Non-pigmented ciliary epithelial cell (primary cell): Measurements from ENCODE around the gene ATP13A1.

Experiments
- DNase-seq: peaks from one replicate; pipeline ENCODE4 v3.0.0-alpha.2; 2010; ENCODE audit warnings: low read depth

Gene ATP13A1

DNA sequence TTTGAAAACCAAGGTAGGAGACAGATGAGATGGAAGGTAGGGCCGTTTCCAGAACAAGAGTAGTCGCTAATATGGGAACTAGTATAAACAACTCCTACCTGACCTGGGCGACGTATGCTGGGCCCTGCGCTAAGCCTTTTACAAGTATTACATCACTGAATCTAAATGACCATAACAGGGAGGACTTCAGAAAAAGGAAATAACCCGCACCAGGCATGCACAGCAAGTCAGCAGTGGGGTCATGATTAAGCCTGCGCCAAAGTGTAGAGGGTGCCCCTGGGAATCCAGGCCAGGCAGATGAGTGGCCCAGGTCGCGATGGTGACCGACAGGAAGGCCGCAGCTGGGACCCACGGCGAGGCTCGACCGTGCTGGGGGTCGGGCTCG lies 613 bp downstream of the ATP13A1 start:
- no peak for DNase-seq

DNA sequence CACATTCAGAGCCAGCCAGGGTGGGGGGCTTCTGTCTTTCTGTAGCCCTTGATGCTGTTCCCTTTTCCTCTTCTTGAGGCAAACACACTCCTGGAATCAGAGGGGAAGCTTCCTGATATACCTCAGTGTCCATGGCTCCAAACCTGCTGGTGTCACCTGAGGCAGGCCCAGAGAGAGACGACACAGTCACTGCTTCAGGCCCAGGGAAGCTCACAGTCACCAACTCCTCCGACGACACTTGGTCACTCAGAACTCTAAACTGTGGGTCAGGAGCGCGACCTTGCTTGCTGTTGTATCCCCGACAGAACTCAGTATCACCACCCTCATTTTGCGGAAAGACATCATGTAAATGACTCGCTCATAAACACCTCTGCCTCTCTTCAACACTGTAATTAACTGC lies 1.1 kb downstream of the ATP13A1 start:
- DNase-seq = no peak

DNA sequence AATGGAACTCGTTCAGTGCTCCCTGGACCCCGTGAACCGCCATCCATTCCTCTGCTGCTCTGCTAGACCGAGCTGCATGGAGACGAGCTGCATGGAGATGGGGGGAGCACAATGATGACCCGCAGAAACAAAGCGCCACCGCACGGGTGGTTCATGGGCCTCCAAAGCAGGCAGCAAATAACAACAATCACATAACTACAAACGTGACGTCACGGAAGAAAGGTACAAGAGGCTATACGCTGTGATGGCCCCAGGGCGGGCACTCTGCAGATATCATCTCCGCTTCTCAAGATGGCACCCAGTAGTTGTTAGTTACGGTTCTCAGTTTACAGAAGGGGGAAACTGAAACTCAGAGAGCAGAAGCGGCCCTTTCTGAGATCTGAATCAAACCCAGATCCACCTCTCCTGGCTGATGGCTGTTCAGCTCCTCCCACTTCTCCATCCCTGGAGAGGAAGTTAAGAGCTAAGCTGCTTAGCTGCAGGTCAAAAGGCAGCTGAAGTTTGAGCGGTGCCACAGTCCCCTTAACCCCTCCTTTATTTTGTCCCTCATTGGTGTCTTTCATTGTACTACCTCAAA lies 1.7 kb downstream of the ATP13A1 start:
- no peak for DNase-seq

DNA sequence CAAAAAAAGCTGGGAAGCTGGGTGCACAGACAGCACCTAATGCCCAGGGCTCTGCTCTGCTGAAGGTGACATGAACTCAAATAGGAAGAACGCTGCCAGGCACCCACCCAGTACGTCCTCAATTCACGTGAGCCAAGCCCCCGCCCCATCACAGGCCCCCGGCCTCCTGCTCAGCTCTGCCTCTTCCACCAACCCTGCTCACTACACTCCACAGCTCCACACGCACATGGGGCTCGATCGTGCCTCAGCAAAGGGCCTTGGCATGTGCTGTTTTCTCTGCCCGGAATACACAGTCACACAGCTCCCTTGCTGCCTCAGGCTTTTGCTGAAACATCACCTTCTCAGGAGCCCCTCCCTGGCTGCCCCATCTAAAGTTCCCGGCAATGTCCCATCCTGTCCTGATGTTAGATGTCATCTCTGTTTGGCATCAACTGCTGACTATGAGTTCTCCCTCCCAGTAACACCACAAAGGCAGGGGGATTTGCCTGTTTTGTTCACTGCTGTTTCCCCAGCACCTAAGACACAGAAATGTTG lies 2.3 kb downstream of the ATP13A1 start:
- no peak for DNase-seq

- DNase-seq = no peak
Measured at GRCh38 chr19:19659646-19660245, 3.7 kb downstream of the ATP13A1 start.

- no peak for DNase-seq
Measured at GRCh38 chr19:19657397-19657783, 6.1 kb downstream of the ATP13A1 start.

DNA sequence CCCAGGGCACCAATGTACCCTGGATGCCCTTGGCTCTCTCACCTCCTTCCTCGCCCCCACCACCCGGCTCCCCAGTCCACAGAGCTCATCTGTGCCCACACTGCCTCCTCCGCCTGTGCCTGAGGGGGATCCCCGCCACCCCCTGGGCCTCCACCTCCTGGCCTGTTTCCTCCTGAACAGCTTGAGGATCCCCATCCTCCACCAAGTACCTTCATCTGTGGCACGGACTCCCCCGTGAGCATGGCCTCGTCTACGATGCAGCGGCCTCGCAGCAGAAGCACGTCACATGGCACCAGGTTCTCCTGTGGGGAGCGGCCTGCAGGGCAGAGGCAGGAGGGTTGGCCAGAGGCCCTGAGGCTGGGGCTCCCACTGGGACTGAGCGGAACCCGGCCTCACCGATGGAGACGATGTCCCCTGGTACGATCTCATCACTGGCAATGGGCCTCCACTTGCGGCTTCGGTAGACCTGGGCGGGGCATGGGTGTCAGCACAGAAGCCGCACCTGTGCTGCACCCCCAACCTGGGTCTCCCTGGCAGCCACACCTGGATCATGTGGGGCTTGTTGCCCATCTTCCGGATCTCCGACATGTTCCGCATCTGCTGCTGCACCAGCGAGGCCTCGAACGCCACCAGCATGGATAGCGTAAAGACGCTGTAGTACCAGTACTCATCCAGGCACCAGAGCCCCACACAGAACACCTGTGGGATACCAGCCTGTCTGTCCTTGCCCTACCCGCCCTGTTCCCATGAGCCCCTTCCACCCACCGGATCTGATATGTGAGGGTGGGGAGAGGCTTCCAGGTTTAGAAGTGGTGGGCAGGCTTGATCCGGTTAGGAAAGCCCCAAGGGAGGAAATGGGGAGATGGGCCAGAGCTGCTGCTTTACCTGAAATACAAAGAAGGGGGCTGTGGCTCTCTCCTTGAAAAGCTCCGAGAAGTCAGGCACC lies 6.8 kb downstream of the ATP13A1 start:
- DNase-seq = no peak

GRCh38 chr19:19655641-19656343 lies 7.7 kb downstream of the ATP13A1 start:
- DNase-seq = no peak

GRCh38 chr19:19655051-19655594 lies 8.4 kb downstream of the ATP13A1 start:
- no peak for DNase-seq

DNA sequence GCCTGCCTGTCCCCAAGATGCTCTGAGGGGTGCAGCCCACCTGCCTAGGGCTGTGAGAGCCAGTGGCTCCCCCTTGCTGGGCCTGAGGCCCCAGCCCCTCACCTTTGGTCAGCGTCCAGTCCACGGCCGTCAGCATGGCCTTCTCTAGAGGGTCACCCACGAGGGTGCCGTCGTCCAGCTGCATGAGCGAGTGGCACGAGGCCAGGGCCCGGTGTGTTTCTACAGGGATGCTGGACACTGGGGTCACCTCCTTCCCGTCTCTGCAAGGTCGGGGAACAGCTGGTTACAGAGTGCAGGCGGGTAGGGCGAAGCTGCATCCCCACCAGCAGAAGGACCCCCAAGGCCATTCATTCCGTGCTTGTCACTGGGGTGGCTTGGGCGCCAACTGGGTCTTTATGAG lies 9.0 kb downstream of the ATP13A1 start:
- no peak for DNase-seq

- DNase-seq = no peak
Measured at GRCh38 chr19:19653597-19654147, 9.8 kb downstream of the ATP13A1 start.

GRCh38 chr19:19652482-19653295 lies 10.8 kb downstream of the ATP13A1 start:
- DNase-seq = no peak

- no peak for DNase-seq
Measured at GRCh38 chr19:19651076-19651475, 12.4 kb downstream of the ATP13A1 start.

DNA sequence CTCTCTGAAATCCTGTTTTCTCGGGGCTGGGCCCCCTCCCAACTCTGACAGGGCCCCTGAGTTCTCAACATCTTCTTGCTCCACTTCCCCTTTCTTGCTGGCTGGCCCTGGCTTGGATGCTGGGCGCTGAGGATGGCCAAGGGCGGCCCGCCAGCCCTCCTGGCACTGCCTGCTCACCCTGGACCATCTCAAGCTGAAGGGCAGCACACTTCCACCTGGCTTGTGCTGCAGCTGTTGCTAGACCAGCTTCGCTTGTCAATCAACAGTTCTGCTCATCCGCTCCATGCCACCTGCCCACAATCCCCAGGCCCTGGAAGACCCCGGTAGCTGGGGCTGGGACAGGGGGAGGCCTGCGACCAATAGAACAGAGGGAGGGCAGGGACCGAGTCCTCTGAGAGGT lies 13.1 kb downstream of the ATP13A1 start:
- DNase-seq = no peak

DNA sequence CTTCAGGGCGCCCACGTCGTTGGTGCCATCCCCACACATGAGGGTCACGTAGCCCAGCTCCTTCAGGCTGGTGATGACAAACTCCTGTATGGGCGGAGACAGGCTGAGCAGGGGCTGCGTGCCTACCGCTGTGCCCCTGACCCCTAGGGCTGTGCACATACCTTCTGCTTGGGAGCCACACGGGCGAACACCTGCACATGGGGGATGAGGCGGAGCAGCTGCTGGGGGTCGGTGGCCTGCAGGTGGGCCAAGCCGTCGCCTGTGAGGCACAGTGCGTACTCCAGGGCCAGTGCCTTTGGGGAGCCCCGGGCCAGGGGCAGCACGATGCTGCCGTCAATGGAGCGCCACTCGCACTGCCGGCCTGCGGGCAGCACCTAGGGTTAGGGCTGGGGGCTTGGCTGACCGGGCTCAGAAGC lies 13.9 kb downstream of the ATP13A1 start:
- no peak for DNase-seq

DNA sequence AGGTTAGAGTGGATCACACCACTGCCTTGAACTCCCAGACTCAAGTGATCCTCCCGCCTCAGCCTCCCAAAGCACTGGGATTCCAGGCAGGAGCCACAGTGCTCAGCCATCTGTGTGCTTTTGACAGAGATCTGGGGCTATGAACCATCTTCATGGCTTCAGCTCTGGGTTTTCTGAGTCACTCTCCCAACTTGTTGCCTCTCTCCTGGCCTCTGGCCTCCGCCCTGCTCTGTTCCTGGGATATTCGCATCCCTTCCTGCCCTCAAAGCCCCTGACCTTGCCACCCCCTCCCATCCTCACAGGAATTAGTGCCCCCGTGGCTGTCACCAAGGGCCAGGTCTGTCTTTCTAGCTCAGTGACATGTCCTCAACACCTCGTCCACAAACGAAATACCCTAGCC lies 14.3 kb downstream of the ATP13A1 start:
- no peak for DNase-seq

GRCh38 chr19:19647037-19647835 lies 16.2 kb downstream of the ATP13A1 start:
- DNase-seq = no peak

DNA sequence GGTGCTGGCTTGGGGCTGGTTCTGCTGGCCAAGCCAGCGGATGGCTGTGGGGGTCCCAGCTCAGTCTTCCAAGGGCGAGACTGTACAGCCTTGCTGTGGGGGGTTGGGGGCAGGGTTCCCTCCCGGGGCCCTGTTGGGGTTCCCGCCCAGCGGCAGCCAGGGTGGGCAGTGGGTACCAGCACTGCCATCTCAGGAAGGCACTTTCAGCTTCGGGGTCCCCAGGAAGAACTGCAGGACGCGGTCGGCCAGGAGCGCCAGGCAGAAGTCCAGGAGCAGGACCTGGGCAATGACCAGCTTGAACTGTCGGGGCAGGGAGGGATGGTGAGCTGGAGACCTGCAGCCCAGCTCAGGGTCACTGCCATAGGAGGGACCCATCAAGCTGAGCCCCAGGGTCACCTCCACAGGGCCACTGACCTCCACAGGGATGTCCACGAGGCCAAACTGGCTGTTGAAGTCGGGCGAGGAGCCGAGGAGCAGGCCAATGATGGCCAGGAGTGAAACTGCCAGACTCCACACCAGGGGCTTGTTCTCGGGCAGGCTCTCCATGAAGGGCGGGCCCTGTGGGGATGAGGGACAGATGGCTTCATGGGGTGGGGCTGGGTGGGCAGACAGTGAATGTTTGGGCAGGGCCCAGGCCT lies 18.1 kb downstream of the ATP13A1 start:
- no peak for DNase-seq

DNA sequence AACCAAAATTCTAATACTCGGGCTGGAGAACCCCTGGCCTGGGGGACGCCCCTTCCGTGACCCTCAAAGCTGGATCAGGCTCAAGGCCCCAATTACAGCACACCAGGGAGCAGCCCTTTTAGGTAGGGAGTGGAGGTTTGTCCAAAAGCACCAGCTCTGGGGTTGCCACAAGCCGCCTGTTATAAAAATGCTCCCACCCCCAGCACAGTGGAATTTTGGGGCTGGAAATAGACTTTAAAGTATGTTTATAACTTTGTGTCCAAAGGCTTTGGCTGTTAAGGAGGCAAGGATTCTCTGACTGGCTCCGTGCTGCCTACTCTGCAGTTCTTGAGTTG lies 19.5 kb downstream of the ATP13A1 start:
- no peak for DNase-seq
